Neural cell (in vitro differentiated cells): ENCODE data around the gene IFNA8. TPM values are rescaled to one million over a fixed set of nuclear protein-coding genes. Genes with fewer than 3 reads are reported as not detected.

Source experiments
- H2AFZ ChIP-seq: fragments of 200-600, 300-800 bp; sonication (generic), shearing (Covaris generic); 2 replicates; pipeline ENCODE4 v1.6.0; 2014; ENCODE audit warnings: low read depth, mild to moderate bottlenecking, antibody characterized with exemption, low read length, moderate library complexity
- H3F3A ChIP-seq: fragments of 200-600 bp; shearing (Covaris generic); 2 replicates; pipeline ENCODE4 v1.6.1; 2016; ENCODE audit warnings: mild to moderate bottlenecking, moderate library complexity, mixed read lengths, antibody characterized with exemption, low read length; ENCODE audit not compliant: insufficient read depth, poor library complexity, severe bottlenecking
- H3K27ac ChIP-seq: fragments of 200-600, 300-800 bp; sonication (generic), shearing (Covaris generic); 2 replicates; pipeline ENCODE4 v1.5.1; 2014; ENCODE audit warnings: mild to moderate bottlenecking, low read length, moderate library complexity
- H3K27me3 ChIP-seq: fragments of 300-800, 200-600 bp; sonication (generic), shearing (Covaris generic); 2 replicates; pipeline ENCODE4 v1.6.0; 2014; ENCODE audit warnings: mild to moderate bottlenecking, low read depth, low read length, moderate library complexity; ENCODE audit not compliant: insufficient read depth
- H3K36me3 ChIP-seq: fragments of 300-800, 200-600 bp; sonication (generic), shearing (Covaris generic); 2 replicates; pipeline ENCODE4 v1.5.1; 2014; ENCODE audit warnings: mild to moderate bottlenecking, antibody characterized with exemption, low read length, moderate library complexity; ENCODE audit not compliant: insufficient read depth
- H3K4me2 ChIP-seq: fragments of 300-800, 200-600 bp; sonication (generic), shearing (Covaris generic); 2 replicates; pipeline ENCODE4 v1.6.0; 2014; ENCODE audit warnings: mild to moderate bottlenecking, low read length
- H3K4me3 ChIP-seq: fragments of 300-800, 200-600 bp; sonication (generic), shearing (Covaris generic); 2 replicates; pipeline ENCODE4 v1.5.1; 2014; ENCODE audit warnings: mild to moderate bottlenecking, low read length, moderate library complexity
- H3K79me2 ChIP-seq: fragments of 200-600 bp; shearing (Covaris generic); replicated peaks from 2 replicates; pipeline ENCODE4 v1.6.0; 2014; ENCODE audit warnings: mild to moderate bottlenecking, low read length, moderate library complexity; ENCODE audit not compliant: insufficient read depth
- H3K9ac ChIP-seq: fragments of 300-800, 200-600 bp; sonication (generic), shearing (Covaris generic); 2 replicates; pipeline ENCODE4 v1.6.1; 2016; ENCODE audit warnings: mild to moderate bottlenecking, low read length, mixed read lengths
- H3K9me2 ChIP-seq: fragments of 200-600 bp; shearing (Covaris generic); 2 replicates; pipeline ENCODE4 v1.6.1; 2016; ENCODE audit warnings: mild to moderate bottlenecking, low read length, mixed read lengths; ENCODE audit not compliant: insufficient read depth
- H3K9me3 ChIP-seq: fragments of 200-600, 300-800 bp; sonication (generic), shearing (Covaris generic); 2 replicates; pipeline ENCODE4 v1.6.1; 2016; ENCODE audit warnings: mild to moderate bottlenecking, mixed run types, low read length, moderate library complexity, mixed read lengths
- H4K20me1 ChIP-seq: fragments of 200-600 bp; shearing (Covaris generic); 2 replicates; pipeline ENCODE4 v1.6.1; 2016; ENCODE audit warnings: mild to moderate bottlenecking, mixed run types; ENCODE audit not compliant: insufficient read depth
- CTCF ChIP-seq: fragments of 450-650 bp; IDR thresholded peaks from 2 replicates; pipeline ENCODE4 v1.5.1; 2014; ENCODE audit warnings: antibody characterized with exemption, mild to moderate bottlenecking, moderate library complexity; ENCODE audit not compliant: poor library complexity, severe bottlenecking
- EP300 ChIP-seq: fragments of 450-650 bp; conservative IDR thresholded peaks from 2 replicates; pipeline ENCODE4 v1.6.1; 2014; ENCODE audit warnings: antibody characterized with exemption, mild to moderate bottlenecking, moderate library complexity; ENCODE audit not compliant: poor library complexity, severe bottlenecking
- EZH2 ChIP-seq: fragments of 200-600, 300-800 bp; shearing (Covaris generic), sonication (generic); IDR thresholded peaks from 2 replicates; pipeline ENCODE4 v1.6.1; 2014; ENCODE audit warnings: antibody characterized with exemption, low read length, borderline replicate concordance, mild to moderate bottlenecking; ENCODE audit not compliant: insufficient read depth, poor library complexity, severe bottlenecking
- MXI1 ChIP-seq: fragments of 450-650 bp; conservative IDR thresholded peaks from 2 replicates; pipeline ENCODE4 v1.6.1; 2014; ENCODE audit warnings: antibody characterized with exemption, mild to moderate bottlenecking; ENCODE audit not compliant: poor library complexity, severe bottlenecking
- POLR2AphosphoS5 ChIP-seq: IDR thresholded peaks from 2 replicates; pipeline ENCODE4 v1.6.1; 2012
- RAD21 ChIP-seq: fragments of 450-650 bp; conservative IDR thresholded peaks from 2 replicates; pipeline ENCODE4 v1.6.1; 2014; ENCODE audit warnings: antibody characterized with exemption, mild to moderate bottlenecking, moderate library complexity
- REST ChIP-seq: IDR thresholded peaks from 2 replicates; pipeline ENCODE4 v1.6.1; 2012; ENCODE audit warnings: borderline replicate concordance
- SMC3 ChIP-seq: fragments of 450-650 bp; conservative IDR thresholded peaks from 2 replicates; pipeline ENCODE4 v1.6.1; 2014; ENCODE audit warnings: antibody characterized with exemption, mild to moderate bottlenecking, moderate library complexity; ENCODE audit not compliant: poor library complexity
- TAF1 ChIP-seq: IDR thresholded peaks from 2 replicates; pipeline ENCODE4 v1.6.1; 2012; ENCODE audit warnings: low read depth
- polyA plus RNA-seq: library from polyadenylated mRNA; depleted of rRNA; stranded (reverse); fragments of >200 nt; gene quantifications from 2 replicates; pipeline ENCODE4 v1.2.3, GENCODE V29; 2014

IFNA8 gene
- polyA plus RNA-seq, 1 donor from 2014 or later: not detected

- TF ChIP-seq TAF1: no peak
- TF ChIP-seq REST: no peak
- TF ChIP-seq EZH2: no peak
- TF ChIP-seq EP300: no peak
- TF ChIP-seq SMC3: no peak
- no peak for TF ChIP-seq RAD21
- no peak for TF ChIP-seq POLR2AphosphoS5
- no peak for TF ChIP-seq MXI1
- no peak for TF ChIP-seq CTCF
- Histone ChIP-seq H3K4me2 (no peak overlapping the region), H2AFZ (no peak overlapping the region), H3K27ac (no peak overlapping the region), H3K9me3 (no peaks in the 10 kb centered on the region), H3K36me3 (no peaks in the 10 kb centered on the region), H3K9me2 (no peaks in the 10 kb centered on the region), H3F3A (no peaks in the 10 kb centered on the region), H3K27me3 (no peaks in the 10 kb centered on the region), H3K9ac (no peak overlapping the region), H3K79me2 (no peaks in the 10 kb centered on the region), H3K4me3 (no peak overlapping the region), H4K20me1 (no peaks in the 10 kb centered on the region)
Observed at GRCh38 chr9:21412107-21412506, 3.2 kb downstream of the IFNA8 start.

GRCh38 chr9:21413151-21413550 lies 4.2 kb downstream of the IFNA8 start:
- Histone ChIP-seq H3F3A (no peaks in the 10 kb centered on the region), H3K9ac (no peak overlapping the region), H3K27me3 (no peaks in the 10 kb centered on the region), H4K20me1 (no peaks in the 10 kb centered on the region), H3K36me3 (no peaks in the 10 kb centered on the region), H3K79me2 (no peaks in the 10 kb centered on the region), H3K9me3 (no peaks in the 10 kb centered on the region), H3K4me3 (no peak overlapping the region), H3K4me2 (no peak overlapping the region), H3K27ac (no peak overlapping the region), H2AFZ (no peak overlapping the region), H3K9me2 (no peaks in the 10 kb centered on the region)
- TF ChIP-seq MXI1: no peak
- no peak for TF ChIP-seq EP300
- TF ChIP-seq CTCF: no peak
- no peak for TF ChIP-seq TAF1
- no peak for TF ChIP-seq POLR2AphosphoS5
- TF ChIP-seq REST: no peak
- no peak for TF ChIP-seq RAD21
- TF ChIP-seq EZH2: no peak
- TF ChIP-seq SMC3: no peak
